ES-I3 (cell line): Measurements from ENCODE around the gene PFN3.

ENCODE experiments used
- H3K36me3 ChIP-seq: 2 replicates; pipeline ENCODE4 v1.6.1; 2013; ENCODE audit warnings: mild to moderate bottlenecking, low read length, control low read depth, moderate library complexity; ENCODE audit not compliant: insufficient read depth
- H3K4me1 ChIP-seq: 2 replicates; pipeline ENCODE4 v1.6.1; 2013; ENCODE audit warnings: mild to moderate bottlenecking, control low read depth, low read length; ENCODE audit not compliant: insufficient read depth
- H3K9ac ChIP-seq: 2 replicates; pipeline ENCODE4 v1.6.1; 2013; ENCODE audit warnings: low read depth, mild to moderate bottlenecking, low read length, moderate library complexity
- H3K9me3 ChIP-seq: 2 replicates; pipeline ENCODE4 v1.6.1; 2013; ENCODE audit warnings: mild to moderate bottlenecking, low read length, moderate library complexity; ENCODE audit not compliant: control insufficient read depth, insufficient read depth

Gene PFN3

GRCh38 chr5:177371120-177372033, 29.1 kb downstream of the PFN3 start:
- Histone ChIP-seq H3K9me3 (no peaks in the 10 kb centered on the region), H3K9ac (peak overlapping the region; percentile 61), H3K4me1 (peaks cover 5% of the 10 kb centered on the region), H3K36me3 (no peaks in the 10 kb centered on the region)

GRCh38 chr5:177370488-177371119, 29.9 kb downstream of the PFN3 start:
- Histone ChIP-seq H3K36me3 (no peaks in the 10 kb centered on the region), H3K9ac (peak overlapping the region; percentile 61)

GRCh38 chr5:177369645-177370440, 30.6 kb downstream of the PFN3 start:
- Histone ChIP-seq H3K9me3 (no peaks in the 10 kb centered on the region), H3K9ac (peak overlapping the region; percentile 40; the same call in 1 of the 2 replicates), H3K4me1 (peaks cover 11% of the 10 kb centered on the region), H3K36me3 (no peaks in the 10 kb centered on the region)

More at GRCh38 chr5:177370488-177371119, 29.9 kb downstream of the PFN3 start:
- no peaks in the 10 kb centered on the region for H3K9me3 ChIP-seq
- peaks cover 9% of the 10 kb centered on the region for H3K4me1 ChIP-seq

GRCh38 chr5:177368869-177369644, 31.4 kb downstream of the PFN3 start:
- peaks cover 19% of the 10 kb centered on the region for H3K4me1 ChIP-seq
- no peak overlapping the region for H3K9ac ChIP-seq
- H3K9me3 ChIP-seq: no peaks in the 10 kb centered on the region
- no peaks in the 10 kb centered on the region for H3K36me3 ChIP-seq

GRCh38 chr5:177367981-177368868, 32.2 kb downstream of the PFN3 start:
- Histone ChIP-seq H3K9me3 (no peaks in the 10 kb centered on the region), H3K36me3 (no peaks in the 10 kb centered on the region), H3K9ac (peak overlapping the region; percentile 80; the same call in 1 of the 2 replicates), H3K4me1 (peaks cover 25% of the 10 kb centered on the region)

- H3K9ac ChIP-seq: peak overlapping the region; percentile 80
- H3K4me1 ChIP-seq: peaks cover 25% of the 10 kb centered on the region
- H3K36me3 ChIP-seq: no peaks in the 10 kb centered on the region
- H3K9me3 ChIP-seq: no peaks in the 10 kb centered on the region
These were observed 33.1 kb downstream of the PFN3 start for GRCh38 chr5:177367323-177367848.

GRCh38 chr5:177366528-177367322, 33.7 kb downstream of the PFN3 start:
- no peaks in the 10 kb centered on the region for H3K9me3 ChIP-seq
- H3K9ac ChIP-seq: peak overlapping the region; percentile 80
- H3K36me3 ChIP-seq: no peaks in the 10 kb centered on the region
- peaks cover 32% of the 10 kb centered on the region for H3K4me1 ChIP-seq

GRCh38 chr5:177365845-177366527, 34.5 kb downstream of the PFN3 start:
- Histone ChIP-seq H3K4me1 (peaks cover 32% of the 10 kb centered on the region), H3K9me3 (no peaks in the 10 kb centered on the region), H3K9ac (peak overlapping the region; percentile 80), H3K36me3 (no peaks in the 10 kb centered on the region)

- no peak overlapping the region for H3K9ac ChIP-seq
- H3K36me3 ChIP-seq: no peaks in the 10 kb centered on the region
- H3K9me3 ChIP-seq: no peaks in the 10 kb centered on the region
- H3K4me1 ChIP-seq: peaks cover 28% of the 10 kb centered on the region; the same call in 1 of the 2 replicates
These were observed 36.1 kb downstream of the PFN3 start for GRCh38 chr5:177364159-177364962.

GRCh38 chr5:177363565-177363964, 36.9 kb downstream of the PFN3 start:
- Histone ChIP-seq H3K4me1 (peaks cover 28% of the 10 kb centered on the region; the same call in 1 of the 2 replicates), H3K9me3 (no peaks in the 10 kb centered on the region), H3K9ac (peak overlapping the region; percentile 76; the same call in 1 of the 2 replicates), H3K36me3 (no peaks in the 10 kb centered on the region)
